GM12872 (cell line): Measurements from ENCODE around the gene SBF1.

Source experiments
- TF ChIP-seq, protein P1 (sequence below): IDR thresholded peaks from 3 replicates; pipeline ENCODE4 v1.5.1; 2011; ENCODE audit warnings: low read depth, mild to moderate bottlenecking, low read length, moderate library complexity; ENCODE audit not compliant: insufficient read depth

SBF1 gene

DNA sequence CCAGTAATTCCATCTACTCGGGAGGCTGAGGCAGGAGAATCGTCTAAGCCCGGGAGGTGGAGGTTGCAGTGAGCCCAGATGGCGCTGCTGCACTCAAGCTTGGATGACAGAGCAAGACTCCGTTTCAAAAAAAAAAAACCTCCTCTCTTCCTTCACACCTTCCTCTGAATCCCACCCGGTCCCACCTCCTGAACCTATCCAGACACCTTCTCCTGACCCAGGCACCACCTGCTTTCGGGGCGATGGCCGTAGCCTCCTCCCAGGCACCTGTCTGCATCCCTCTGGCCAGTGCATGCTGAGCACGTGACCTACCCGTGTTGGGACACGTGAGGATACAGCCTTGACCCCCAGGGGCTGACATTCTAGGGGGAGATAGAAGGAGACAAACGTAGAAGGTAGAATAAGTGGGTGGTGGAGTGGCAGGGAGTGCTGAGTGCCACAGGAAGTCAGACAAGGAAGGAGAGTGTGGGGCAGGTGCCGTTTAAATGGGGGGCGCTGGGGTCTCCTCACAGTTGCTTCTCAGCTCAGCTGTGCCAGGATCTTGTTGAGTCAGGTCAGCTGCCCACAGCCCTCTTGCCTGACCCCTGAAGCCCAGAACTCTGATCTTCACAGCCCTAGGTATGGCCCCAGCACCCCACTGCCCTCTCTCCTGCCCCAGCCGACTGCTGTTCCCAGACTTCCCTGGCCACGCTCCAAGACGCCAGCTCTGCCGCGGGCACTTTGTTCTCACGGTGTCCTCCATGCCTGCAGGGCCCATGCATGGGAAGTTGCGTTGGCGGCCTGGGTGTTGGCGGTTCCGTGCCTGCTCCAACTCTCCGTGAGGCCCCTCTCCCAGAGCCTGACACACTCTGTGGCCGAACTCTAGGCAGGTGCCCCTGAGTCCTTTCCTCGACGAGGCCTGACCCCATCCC is 10.6 kb upstream of the SBF1 start:
- TF ChIP-seq, protein P1, sequence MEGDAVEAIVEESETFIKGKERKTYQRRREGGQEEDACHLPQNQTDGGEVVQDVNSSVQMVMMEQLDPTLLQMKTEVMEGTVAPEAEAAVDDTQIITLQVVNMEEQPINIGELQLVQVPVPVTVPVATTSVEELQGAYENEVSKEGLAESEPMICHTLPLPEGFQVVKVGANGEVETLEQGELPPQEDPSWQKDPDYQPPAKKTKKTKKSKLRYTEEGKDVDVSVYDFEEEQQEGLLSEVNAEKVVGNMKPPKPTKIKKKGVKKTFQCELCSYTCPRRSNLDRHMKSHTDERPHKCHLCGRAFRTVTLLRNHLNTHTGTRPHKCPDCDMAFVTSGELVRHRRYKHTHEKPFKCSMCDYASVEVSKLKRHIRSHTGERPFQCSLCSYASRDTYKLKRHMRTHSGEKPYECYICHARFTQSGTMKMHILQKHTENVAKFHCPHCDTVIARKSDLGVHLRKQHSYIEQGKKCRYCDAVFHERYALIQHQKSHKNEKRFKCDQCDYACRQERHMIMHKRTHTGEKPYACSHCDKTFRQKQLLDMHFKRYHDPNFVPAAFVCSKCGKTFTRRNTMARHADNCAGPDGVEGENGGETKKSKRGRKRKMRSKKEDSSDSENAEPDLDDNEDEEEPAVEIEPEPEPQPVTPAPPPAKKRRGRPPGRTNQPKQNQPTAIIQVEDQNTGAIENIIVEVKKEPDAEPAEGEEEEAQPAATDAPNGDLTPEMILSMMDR = no peak

DNA sequence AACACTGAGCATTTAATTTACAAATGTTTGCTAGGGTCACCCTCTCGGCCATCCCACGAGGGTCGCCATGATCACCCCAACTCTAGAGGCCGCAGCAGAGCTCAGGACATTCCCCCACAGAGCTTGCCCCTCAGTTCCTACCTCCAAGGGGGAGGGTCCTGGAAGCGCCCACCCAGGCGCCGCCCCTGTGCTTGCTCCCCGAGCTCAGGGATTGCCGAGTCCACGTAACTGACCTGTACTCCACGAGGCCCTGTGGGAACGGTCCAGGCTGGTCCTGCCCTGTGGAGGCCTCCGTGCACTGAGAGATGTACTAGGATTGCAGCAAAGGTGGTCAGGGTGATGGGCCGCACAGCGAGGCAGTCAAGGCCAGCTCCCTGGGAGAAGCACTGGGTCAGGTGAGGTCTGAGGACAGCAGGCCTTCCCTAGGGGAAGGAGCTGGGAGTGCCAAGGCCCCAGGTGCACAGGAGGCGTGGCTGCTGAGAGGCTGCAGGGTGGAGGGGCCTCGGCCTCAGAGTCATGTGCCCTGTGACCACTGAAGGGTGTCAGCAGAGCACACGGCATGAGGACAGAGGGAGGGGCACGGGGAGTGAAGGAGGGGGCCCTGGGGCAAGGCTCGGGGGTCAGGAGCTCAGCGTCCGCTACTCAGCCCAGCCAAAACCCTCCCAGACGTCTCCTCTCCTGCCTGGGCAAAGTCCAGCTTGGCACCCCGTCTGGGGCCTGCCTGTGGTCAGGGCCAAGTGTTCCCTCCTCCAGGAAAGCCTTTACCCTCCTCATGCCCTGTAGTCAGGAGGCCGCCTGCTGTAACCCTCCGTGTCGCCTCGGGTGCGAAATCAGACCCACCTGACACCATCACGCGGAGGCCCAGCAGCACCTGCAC is 9.4 kb upstream of the SBF1 start:
- TF ChIP-seq, protein P1 = no peak

DNA sequence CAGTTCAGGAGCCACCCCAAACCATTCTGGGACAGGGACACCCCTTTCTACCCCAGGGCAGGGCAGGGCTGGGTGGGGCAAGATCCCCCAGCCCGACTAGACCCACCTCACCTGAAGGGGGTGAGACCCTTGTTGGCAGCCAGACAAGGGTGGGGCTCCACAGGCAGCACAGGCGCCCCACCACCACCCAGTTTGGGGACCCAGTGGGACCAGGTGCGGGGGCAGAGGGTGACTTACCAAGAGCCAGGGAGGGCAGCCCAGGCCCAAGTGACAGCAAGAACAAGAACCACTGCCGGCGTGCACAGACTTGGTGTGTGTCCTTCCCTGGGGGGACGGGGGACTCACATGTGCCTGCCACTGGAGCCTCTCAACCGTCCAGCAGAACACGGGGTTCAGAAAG is 8.7 kb upstream of the SBF1 start:
- TF ChIP-seq, protein P1 = no peak

DNA sequence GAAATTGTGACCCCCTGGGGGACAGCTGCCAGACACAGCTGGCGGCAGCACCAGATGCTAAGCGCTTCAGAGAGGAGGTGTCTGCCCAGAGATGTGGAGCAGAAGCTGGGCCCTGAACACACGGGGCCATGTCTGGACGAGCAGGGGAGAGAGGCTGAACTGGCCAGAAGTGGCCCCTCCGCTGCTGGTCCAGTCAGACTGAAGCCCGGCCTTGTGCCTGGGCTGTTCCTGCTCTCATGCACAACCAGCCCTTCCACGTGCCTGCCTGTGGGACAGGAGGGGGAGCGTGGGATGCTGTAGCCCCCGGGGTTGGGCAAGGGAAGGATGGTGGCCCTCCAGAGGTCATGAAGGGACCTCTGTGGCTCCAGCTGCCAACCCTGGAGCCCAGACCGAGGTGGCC is 8.3 kb upstream of the SBF1 start:
- TF ChIP-seq, protein P1 = no peak

DNA sequence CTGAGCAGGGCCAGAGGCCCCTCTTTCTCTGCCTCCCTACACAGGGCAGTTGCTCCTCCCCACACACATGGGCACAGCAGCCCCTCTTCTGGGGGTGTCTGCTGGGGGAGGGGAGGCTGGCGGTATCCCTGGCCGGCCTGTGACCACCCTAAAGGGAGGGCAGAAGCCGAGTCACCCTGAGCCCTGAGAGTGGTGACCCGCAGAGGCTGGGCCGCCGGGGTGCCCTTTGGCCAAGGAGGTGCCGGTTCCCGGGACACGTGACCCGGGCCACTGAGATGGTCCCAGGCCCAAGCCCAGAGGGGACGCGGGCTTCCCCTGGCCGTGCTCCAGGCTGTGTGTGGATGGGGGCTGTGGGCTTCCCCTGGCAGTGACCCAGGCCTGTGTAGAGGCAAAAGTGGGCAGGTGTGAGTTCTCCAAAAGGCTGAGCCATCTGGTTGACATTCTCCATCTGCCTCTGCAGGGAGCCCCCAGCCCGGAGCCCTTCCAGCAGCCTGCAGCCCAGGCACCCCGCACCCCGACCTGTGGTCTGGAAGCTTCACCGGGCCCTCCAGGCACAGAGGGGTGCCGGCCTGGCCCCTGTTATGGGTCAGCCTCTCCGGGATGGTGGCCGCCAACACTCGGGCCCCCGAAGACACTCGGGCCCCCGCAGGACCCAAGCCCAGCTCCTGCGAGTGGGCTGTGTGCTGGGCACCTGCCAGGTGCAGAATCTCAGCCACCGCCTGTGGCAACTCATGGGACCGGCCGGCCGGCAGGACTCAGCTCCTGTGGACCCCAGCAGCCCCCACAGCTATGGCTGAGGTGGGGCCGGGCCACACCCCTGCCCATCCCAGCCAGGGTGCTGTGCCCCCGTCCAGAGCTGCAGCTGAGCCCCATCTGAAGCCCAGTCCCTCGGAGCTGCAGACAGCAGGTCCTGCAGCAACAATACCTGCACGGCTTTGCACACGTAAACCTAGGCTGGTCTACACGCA is 7.6 kb upstream of the SBF1 start:
- TF ChIP-seq, protein P1 = no peak

DNA sequence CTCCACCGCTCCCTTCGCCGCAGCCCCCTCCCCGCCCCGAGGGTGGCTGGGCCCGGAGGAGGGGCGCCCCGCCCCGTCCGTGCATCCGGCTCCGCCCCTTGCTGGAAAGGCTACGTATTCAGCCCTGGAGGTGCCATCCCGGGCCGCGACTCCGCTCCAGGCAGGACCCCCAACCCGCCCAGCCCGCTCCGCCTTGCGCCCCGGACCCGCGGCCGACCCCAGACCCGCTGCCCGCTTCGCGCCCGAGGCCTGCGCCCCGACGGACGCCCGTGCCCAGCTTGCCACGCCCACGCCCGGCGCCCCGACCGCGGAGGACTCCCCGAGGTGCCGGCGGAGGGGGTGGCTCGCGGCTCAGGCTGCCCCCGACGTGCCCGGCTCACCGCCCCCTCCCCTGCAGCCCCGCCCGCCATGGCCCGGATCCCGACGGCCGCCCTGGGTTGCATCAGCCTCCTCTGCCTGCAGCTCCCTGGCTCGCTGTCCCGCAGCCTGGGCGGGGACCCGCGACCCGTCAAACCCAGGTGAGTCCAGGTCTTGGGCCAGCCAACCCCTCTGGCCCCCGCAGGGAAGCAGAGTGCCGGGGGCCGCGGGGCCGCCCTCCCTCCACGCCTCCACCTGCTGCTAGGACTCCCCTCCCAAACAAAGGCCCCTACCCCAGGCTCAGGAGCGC is 6.7 kb upstream of the SBF1 start, which contains the start of gene ADM2:
Gene ADM2, plus strand, starts transcription at position 104 of the 667 bp plus-strand sequence. Its CDS starts 305 bp downstream, at position 409.
- TF ChIP-seq, protein P1 = no peak
